DMS79 (cell line): ENCODE measurements around the gene C1orf116.

Experiments used
- DNase-seq: peaks from one replicate; lab custom pipeline; 2025; lab: John Stamatoyannopoulos, UW

Gene C1orf116

GRCh38 chr1:206987873-206988272, 44.7 kb downstream of the C1orf116 start:
- no peak for DNase-seq

DNA sequence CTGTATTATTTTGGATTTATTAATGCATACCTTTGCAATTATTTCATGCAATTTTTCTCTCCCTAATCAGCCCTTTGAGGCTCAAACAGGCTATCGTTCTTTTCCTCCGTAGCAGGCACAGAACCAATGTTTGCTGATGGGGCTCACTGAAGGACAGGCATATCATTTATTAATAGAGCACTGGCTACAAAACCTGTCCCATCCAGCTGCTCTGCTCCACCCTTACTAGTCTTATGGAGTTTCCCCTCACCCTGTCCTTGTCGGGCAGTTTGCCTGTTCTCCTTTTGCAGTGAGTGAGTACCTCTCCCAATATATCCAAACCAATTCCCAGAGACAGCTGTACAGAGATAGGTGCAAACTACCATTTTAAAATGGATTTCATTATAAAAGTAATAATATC, 45.7 kb downstream of the C1orf116 start:
- DNase-seq: no peak

GRCh38 chr1:206986402-206986801, 46.2 kb downstream of the C1orf116 start:
- no peak for DNase-seq

DNA sequence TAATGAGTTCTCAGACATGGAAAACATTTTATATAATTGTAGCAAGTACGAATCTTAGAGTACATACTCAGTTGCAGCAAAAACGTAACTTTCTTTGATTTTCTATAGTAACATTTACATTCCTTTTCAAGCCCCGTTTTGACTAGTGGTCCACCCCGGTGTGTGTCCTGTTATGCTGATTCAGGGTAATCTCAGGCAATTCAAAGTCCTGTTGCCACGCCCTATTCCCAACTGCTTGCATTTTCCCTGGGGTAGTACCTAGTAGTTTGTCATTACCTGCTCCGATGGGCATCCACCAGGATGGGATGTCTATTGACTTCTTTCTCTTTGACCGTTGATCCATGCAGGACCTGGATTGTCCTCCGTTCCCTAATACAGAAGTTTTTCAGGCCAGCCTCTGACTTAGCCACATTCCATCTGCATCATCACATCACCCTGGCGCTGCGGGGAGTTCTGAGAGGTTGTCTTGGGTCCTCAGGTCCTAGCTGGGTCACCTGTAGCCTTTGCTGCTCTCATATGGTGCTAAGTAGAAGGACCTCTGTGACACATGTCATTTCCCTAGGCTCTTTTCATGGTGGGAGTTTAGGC, 47.3 kb downstream of the C1orf116 start:
- no peak for DNase-seq

DNA sequence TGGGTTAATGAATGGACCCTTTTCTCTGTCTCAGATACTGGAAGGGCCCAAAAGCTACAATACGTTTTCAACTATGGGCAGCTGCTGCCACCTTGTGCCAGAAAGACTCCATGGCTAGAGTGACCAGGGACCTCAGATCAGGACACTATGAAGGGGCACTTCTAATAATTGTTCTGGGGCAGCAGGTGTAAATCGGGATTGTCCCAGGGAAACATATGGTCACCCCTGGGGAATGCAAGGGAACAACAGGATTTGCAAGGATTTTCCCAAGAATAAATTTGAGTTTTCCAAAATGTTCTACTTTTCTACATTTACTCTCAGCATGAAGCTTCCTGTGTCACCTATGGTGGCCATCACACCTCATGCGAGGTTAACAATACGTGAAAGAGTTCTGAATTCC, 50.3 kb downstream of the C1orf116 start:
- no peak for DNase-seq

DNA sequence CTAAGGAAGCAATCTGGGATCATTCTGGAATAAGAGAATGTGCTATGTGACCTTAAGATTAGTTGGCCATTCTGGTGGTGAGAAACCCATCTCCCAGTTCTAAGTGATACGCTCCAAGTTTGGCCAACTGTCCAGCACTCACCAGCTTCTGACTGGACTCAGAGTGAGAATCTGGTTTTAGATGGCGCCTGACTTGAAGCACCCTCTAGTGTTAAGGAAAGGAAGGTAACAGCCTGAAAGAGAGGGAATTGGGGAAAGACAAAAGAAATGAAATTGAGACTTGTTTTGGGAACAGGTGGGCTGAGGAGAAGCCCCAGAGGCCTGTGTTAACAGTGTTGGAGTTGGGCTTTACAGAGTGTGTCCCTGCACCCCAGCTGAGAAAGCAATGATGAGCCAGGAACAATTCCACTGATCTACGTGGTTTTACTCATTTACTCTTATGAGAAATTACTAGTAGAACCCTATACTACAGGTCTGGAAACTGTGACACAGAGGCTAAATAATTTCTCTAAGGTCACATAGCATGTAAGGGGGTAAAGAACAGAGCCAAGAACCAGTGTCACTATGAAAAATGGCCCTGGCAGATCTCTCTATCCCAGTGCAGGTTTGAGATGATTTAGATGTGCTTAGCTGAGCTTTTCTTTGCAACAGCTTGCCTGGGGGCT, 53.0 kb downstream of the C1orf116 start:
- DNase-seq: no peak

GRCh38 chr1:206978259-206978658, 54.3 kb downstream of the C1orf116 start:
- DNase-seq: no peak

DNA sequence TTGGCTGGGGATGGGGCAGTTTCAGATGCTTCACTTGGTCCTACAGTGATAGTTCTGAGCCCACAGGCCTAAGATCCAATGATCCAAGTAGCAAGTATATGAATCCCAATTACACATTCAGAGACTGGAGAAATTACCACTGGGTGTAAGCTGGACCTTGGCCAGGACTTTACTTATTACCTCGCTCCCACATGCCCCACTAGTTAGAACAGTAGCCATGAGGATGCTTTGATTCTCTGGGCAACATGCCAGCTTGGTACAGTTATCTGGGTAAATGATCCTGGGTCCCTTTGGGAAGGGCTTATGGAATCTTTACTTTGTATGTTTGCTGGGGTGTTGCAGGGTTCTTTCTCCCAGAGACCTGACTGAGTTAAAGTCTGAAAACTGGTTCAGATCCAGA, 57.2 kb downstream of the C1orf116 start:
- no peak for DNase-seq

- no peak for DNase-seq
Observed at GRCh38 chr1:206974140-206974539, 58.4 kb downstream of the C1orf116 start.

- DNase-seq: no peak
Observed at GRCh38 chr1:206972728-206973127, 59.8 kb downstream of the C1orf116 start.

- no peak for DNase-seq
Observed at GRCh38 chr1:206971029-206971655, 61.4 kb downstream of the C1orf116 start.

GRCh38 chr1:206970446-206970845, 62.1 kb downstream of the C1orf116 start, which contains the start of gene FCAMR:
FCAMR (minus strand) TSS chr1:206970460; CDS start chr1:206970125, 335 bp downstream.
- no peak for DNase-seq

GRCh38 chr1:206969090-206969489, 63.5 kb downstream of the C1orf116 start:
- no peak for DNase-seq
